Type B pancreatic cell (in vitro differentiated cells): ENCODE results near the gene STX11. TPM values are rescaled to one million over a fixed set of nuclear protein-coding genes. Genes with fewer than 3 reads are reported as not detected.
"Not testable (repeated sequence)": the region's sequence is repeated elsewhere in the genome, so short reads cannot be mapped to it uniquely, and the experiment has no call there.

Experiments used
- DNase-seq: peaks from one replicate; pipeline ENCODE4 v3.0.0; 2021; ENCODE audit warnings: mixed read lengths; ENCODE audit not compliant: unreplicated experiment; ENCODE audit errors: extremely low spot score
- H3K27ac Mint-ChIP-seq: 2 replicates; pipeline ENCODE4 v1.8.0; 2021; ENCODE audit warnings: mild to moderate bottlenecking, mixed read lengths
- H3K27me3 Mint-ChIP-seq: 2 replicates; pipeline ENCODE4 v1.8.0; 2021; ENCODE audit warnings: mixed read lengths
- H3K36me3 Mint-ChIP-seq: 2 replicates; pipeline ENCODE4 v1.8.0; 2021; ENCODE audit warnings: mixed read lengths
- H3K4me1 Mint-ChIP-seq: one replicate; pipeline ENCODE4 v1.8.0; 2021; ENCODE audit warnings: mixed read lengths; ENCODE audit not compliant: unreplicated experiment
- H3K4me3 Mint-ChIP-seq: 2 replicates; pipeline ENCODE4 v1.8.0; 2021; ENCODE audit warnings: mild to moderate bottlenecking, mixed read lengths
- H3K9me3 Mint-ChIP-seq: 2 replicates; pipeline ENCODE4 v1.8.0; 2021; ENCODE audit warnings: mixed read lengths
- total RNA-seq: library from RNA; stranded (reverse); gene quantifications from 2 replicates; pipeline ENCODE4 v1.2.1, GENCODE V29; 2021; ENCODE audit warnings: low replicate concordance
- TF ChIP-seq, protein P1 (sequence below): fragments of 200-600 bp; sonication (generic); conservative IDR thresholded peaks from 2 replicates; pipeline ENCODE4 v1.5.0; 2021; ENCODE audit warnings: antibody characterized with exemption, mild to moderate bottlenecking

STX11 gene
- total RNA-seq, 1 donor from 2014 or later, result 0.24 TPM

DNA sequence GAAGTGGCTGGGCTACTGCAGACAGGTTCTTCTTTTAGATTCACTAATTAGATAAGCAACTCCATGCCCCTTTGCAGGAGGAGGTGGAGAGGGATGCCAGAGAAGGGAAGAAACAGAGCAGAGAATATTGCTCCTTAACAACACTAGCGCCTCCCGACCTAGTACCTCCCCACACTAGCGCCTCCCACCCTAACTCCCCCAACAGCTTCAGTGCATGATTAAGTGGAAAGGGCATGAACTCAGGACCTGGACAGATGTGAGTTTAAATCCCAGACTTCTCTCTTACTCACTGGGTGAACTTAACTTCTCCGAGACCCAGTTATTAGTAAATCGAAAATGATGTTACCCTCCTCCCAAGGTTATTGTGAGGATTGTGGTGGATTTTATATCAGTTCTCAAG is 25.7 kb downstream of the STX11 start:
- DNase-seq, result no peak
- no peaks in the 10 kb centered on the region for H3K4me1 Mint-ChIP-seq
- TF ChIP-seq, protein P1, sequence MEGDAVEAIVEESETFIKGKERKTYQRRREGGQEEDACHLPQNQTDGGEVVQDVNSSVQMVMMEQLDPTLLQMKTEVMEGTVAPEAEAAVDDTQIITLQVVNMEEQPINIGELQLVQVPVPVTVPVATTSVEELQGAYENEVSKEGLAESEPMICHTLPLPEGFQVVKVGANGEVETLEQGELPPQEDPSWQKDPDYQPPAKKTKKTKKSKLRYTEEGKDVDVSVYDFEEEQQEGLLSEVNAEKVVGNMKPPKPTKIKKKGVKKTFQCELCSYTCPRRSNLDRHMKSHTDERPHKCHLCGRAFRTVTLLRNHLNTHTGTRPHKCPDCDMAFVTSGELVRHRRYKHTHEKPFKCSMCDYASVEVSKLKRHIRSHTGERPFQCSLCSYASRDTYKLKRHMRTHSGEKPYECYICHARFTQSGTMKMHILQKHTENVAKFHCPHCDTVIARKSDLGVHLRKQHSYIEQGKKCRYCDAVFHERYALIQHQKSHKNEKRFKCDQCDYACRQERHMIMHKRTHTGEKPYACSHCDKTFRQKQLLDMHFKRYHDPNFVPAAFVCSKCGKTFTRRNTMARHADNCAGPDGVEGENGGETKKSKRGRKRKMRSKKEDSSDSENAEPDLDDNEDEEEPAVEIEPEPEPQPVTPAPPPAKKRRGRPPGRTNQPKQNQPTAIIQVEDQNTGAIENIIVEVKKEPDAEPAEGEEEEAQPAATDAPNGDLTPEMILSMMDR, result no peak
- H3K9me3 Mint-ChIP-seq, result peaks cover 4% of the 10 kb centered on the region
- H3K4me3 Mint-ChIP-seq, result no peak overlapping the region
- no peaks in the 10 kb centered on the region for H3K36me3 Mint-ChIP-seq
- H3K27ac Mint-ChIP-seq, result no peak overlapping the region
- H3K27me3 Mint-ChIP-seq, result peaks cover 11% of the 10 kb centered on the region

GRCh38 chr6:144177726-144178125 is 27.4 kb downstream of the STX11 start:
- H3K4me1 Mint-ChIP-seq, result no peaks in the 10 kb centered on the region
- H3K27me3 Mint-ChIP-seq, result peaks cover 11% of the 10 kb centered on the region
- no peaks in the 10 kb centered on the region for H3K9me3 Mint-ChIP-seq
- no peak for DNase-seq
- H3K4me3 Mint-ChIP-seq, result no peak overlapping the region
- TF ChIP-seq, protein P1, result no peak
- no peak overlapping the region for H3K27ac Mint-ChIP-seq
- no peaks in the 10 kb centered on the region for H3K36me3 Mint-ChIP-seq

DNA sequence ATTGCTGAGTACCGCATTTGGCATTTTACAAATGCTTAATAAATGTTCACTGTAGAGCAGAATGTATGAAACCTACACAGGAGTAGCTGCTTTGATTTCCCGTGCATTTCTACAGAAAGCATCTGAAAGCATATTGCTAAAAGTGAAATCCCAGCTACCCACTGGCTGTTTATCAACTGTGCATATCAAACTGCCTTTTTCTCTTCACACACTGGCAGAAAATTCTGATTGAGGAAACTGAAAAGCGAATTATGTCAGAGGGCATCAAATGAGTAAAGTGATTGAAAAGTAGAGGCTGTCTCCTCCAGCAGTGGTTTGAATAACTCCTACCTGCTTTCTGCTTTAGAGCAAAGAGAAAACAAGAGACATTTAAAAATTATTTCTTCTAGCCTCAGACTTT is 28.0 kb downstream of the STX11 start:
- TF ChIP-seq, protein P1, result no peak
- Mint-ChIP-seq H3K4me1 (no peaks in the 10 kb centered on the region), H3K36me3 (no peaks in the 10 kb centered on the region), H3K27ac (no peak overlapping the region), H3K27me3 (peaks cover 11% of the 10 kb centered on the region), H3K4me3 (no peak overlapping the region), H3K9me3 (no peaks in the 10 kb centered on the region)
- DNase-seq, result no peak

DNA sequence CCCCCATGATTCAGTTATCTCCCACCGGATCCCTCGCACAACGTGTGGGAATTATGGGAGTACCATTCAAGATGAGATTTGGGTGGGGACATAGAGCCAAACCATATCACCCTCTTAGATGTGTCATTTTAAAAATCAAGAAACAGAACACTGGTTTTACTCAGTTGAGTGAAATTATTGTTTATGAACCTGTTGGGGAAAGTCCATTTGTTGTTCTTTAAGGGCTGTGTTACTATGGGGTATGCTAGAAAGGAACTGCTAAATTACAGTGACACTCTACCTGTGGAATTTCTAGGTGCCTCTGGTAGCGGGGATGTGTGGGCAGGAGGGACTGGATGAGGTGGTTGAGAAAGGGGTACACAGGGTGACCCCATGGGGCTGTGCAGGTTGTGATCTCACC is 28.9 kb downstream of the STX11 start:
- Mint-ChIP-seq H3K27me3 (peaks cover 11% of the 10 kb centered on the region), H3K4me3 (no peak overlapping the region), H3K27ac (no peak overlapping the region), H3K4me1 (no peaks in the 10 kb centered on the region), H3K9me3 (no peaks in the 10 kb centered on the region), H3K36me3 (no peaks in the 10 kb centered on the region)
- TF ChIP-seq, protein P1, result no peak
- no peak for DNase-seq

DNA sequence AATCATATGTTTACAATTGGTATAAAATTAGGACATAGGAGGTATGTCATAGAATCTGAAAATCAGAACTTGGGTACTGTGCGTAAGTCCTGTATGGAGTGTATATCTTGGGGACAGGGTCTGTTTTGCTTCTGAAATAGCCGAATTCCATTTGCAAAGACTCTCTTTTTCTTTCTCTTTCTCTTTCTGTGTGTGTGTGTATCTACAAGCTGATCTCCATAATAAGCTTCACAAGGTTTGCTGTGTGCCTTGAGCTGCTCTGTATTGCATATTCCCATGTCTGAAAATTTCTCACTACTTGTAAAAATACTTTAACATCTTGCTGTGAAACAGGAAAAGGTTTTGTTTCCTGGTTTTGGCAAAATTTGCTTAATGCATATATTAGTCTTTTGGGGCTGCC is 29.5 kb downstream of the STX11 start:
- Mint-ChIP-seq H3K27me3 (peaks cover 11% of the 10 kb centered on the region), H3K4me3 (no peak overlapping the region), H3K9me3 (no peaks in the 10 kb centered on the region), H3K27ac (no peak overlapping the region), H3K4me1 (no peaks in the 10 kb centered on the region), H3K36me3 (no peaks in the 10 kb centered on the region)
- no peak for DNase-seq
- TF ChIP-seq, protein P1, result no peak

GRCh38 chr6:144180354-144180753 is 30.0 kb downstream of the STX11 start:
- H3K27me3 Mint-ChIP-seq, result peaks cover 11% of the 10 kb centered on the region
- not testable (repeated sequence) for H3K27ac Mint-ChIP-seq, H3K36me3 Mint-ChIP-seq, DNase-seq, H3K4me3 Mint-ChIP-seq, H3K9me3 Mint-ChIP-seq, H3K4me1 Mint-ChIP-seq
